ENCODE data around the gene TERC. TPM values are rescaled to one million over a fixed set of nuclear protein-coding genes. Genes with fewer than 3 reads are reported as not detected.
A peak's percentile ranks its signal among the peaks of the same experiment; 100 is the strongest.

TERC gene
- polyA plus RNA-seq, 1 experiment, result not detected

- no peak for DNase-seq (ENCODE audit: low read depth, low spot score)
- no peak for TF ChIP-seq CTCF (IDR thresholded peaks at IDR 0.05; ENCODE audit: low read depth, low read length)
- POLR2A ChIA-PET, result no interaction called here
These were observed 15.9 kb upstream of the TERC start for GRCh38 chr3:169780742-169781141.

GRCh38 chr3:169777822-169778221, 13.0 kb upstream of the TERC start:
- no peak for TF ChIP-seq CTCF (IDR thresholded peaks at IDR 0.05; ENCODE audit: low read depth, low read length)
- CTCF ChIA-PET, result no interaction called here
- DNase-seq (ENCODE audit: low read depth, low spot score), result no peak
- Histone ChIP-seq H3K4me3 (ENCODE audit: low read depth, low read length) (no peak overlapping the region), H3K27ac (ENCODE audit: low read depth, low read length) (no peak overlapping the region), H3K27me3 (ENCODE audit: control insufficient read depth, insufficient read depth, low read length) (no peaks in the 10 kb centered on the region), H3K9me3 (ENCODE audit: control insufficient read depth, insufficient read depth, low read length) (peaks cover 3% of the 10 kb centered on the region; the same call in 1 of the 2 replicates)
- POLR2A ChIA-PET, result no interaction called here

More at GRCh38 chr3:169780742-169781141, 15.9 kb upstream of the TERC start:
- no peaks in the 10 kb centered on the region for H3K9me3 ChIP-seq (ENCODE audit: control insufficient read depth, insufficient read depth, low read length)
- H3K4me3 ChIP-seq (ENCODE audit: low read depth, low read length), result no peak overlapping the region
- no peak overlapping the region for H3K27ac ChIP-seq (ENCODE audit: low read depth, low read length)
- CTCF ChIA-PET, result interaction anchor here (1.1 kb wide), 1 partner anchor 84 kb away, joined by 4 read pairs; no protein-coding TSS in a partner anchor
- H3K27me3 ChIP-seq (ENCODE audit: control insufficient read depth, insufficient read depth, low read length), result no peaks in the 10 kb centered on the region

- no peak for DNase-seq (ENCODE audit: low read depth, low spot score)
- CTCF ChIA-PET, result interaction anchor here (0.9 kb wide), 1 partner anchor 822 kb away, joined by 3 read pairs; no protein-coding TSS in a partner anchor
- no peak overlapping the region for H3K27ac ChIP-seq (ENCODE audit: low read depth, low read length)
These were observed 9.3 kb upstream of the TERC start for GRCh38 chr3:169774186-169774585.

GRCh38 chr3:169772897-169773816, 8.3 kb upstream of the TERC start, which contains the start of gene MYNN:
MYNN (plus strand) TSS chr3:169773396; CDS start chr3:169774296, 900 bp downstream.
- H3K27ac ChIP-seq (ENCODE audit: low read depth, low read length), result peak within 1 kb of the TSS; percentile 98
- DNase-seq (ENCODE audit: low read depth, low spot score), result peak; percentile 61
- H3K27me3 ChIP-seq (ENCODE audit: control insufficient read depth, insufficient read depth, low read length), result no peaks in the 10 kb centered on the region
- CTCF ChIA-PET, result interaction anchor here (0.6 to 0.9 kb wide), 2 partner anchors 821 to 1986 kb away, joined by 3 read pairs; no protein-coding TSS in a partner anchor
- TF ChIP-seq CTCF (IDR thresholded peaks at IDR 0.05; ENCODE audit: low read depth, low read length), result no peak; the same call in 1 of the 2 replicates
- H3K4me3 ChIP-seq (ENCODE audit: low read depth, low read length), result peak within 1 kb of the TSS; percentile 96
- peaks cover 3% of the 10 kb centered on the region; the same call in 1 of the 2 replicates for H3K9me3 ChIP-seq (ENCODE audit: control insufficient read depth, insufficient read depth, low read length)
- POLR2A ChIA-PET, result interaction anchor here (0.6 to 1.8 kb wide), 4 partner anchors 9 to 63 kb away, joined by 3 to 5 read pairs (median 4); partner anchors contain the start of genes LRRC34 and LRRIQ4

More at GRCh38 chr3:169774186-169774585, 9.3 kb upstream of the TERC start:
- peaks cover 3% of the 10 kb centered on the region; the same call in 1 of the 2 replicates for H3K9me3 ChIP-seq (ENCODE audit: control insufficient read depth, insufficient read depth, low read length)
- TF ChIP-seq CTCF (IDR thresholded peaks at IDR 0.05; ENCODE audit: low read depth, low read length), result no peak
- H3K27me3 ChIP-seq (ENCODE audit: control insufficient read depth, insufficient read depth, low read length), result no peaks in the 10 kb centered on the region
- POLR2A ChIA-PET, result no interaction called here
- H3K4me3 ChIP-seq (ENCODE audit: low read depth, low read length), result peak overlapping the region; percentile 96
